ENCODE measurements around the gene SH3PXD2A.

The SH3PXD2A gene

GRCh38 chr10:103874730-103875129, 19.4 kb upstream of the SH3PXD2A start:
- DNase-seq: no peak

GRCh38 chr10:103872137-103872931, 17.0 kb upstream of the SH3PXD2A start:
- no peak for DNase-seq

GRCh38 chr10:103871006-103871405, 15.6 kb upstream of the SH3PXD2A start:
- DNase-seq: no peak

GRCh38 chr10:103870516-103870915, 15.1 kb upstream of the SH3PXD2A start:
- no peak for DNase-seq

- no peak for DNase-seq
Observed at GRCh38 chr10:103869336-103869735, 14.0 kb upstream of the SH3PXD2A start.

GRCh38 chr10:103868200-103868599, 12.8 kb upstream of the SH3PXD2A start:
- DNase-seq: no peak

- DNase-seq: no peak
Observed at GRCh38 chr10:103861505-103861904, 6.1 kb upstream of the SH3PXD2A start.

GRCh38 chr10:103859161-103860086, 4.0 kb upstream of the SH3PXD2A start:
- DNase-seq: no peak

- no peak for DNase-seq
Observed at GRCh38 chr10:103858360-103858759, 3.0 kb upstream of the SH3PXD2A start.

GRCh38 chr10:103856797-103857170, 1.4 kb upstream of the SH3PXD2A start:
- no peak for DNase-seq

- no peak for DNase-seq
Observed at GRCh38 chr10:103855852-103856796, 748 bp upstream of the SH3PXD2A start.

- no peak for DNase-seq
Observed at GRCh38 chr10:103854686-103855391, 537 bp downstream of the SH3PXD2A start.

GRCh38 chr10:103854265-103854685, 1.1 kb downstream of the SH3PXD2A start:
- no peak for DNase-seq

GRCh38 chr10:103853428-103854264, 1.7 kb downstream of the SH3PXD2A start:
- no peak for DNase-seq

- no peak for DNase-seq
Observed at GRCh38 chr10:103852856-103853255, 2.5 kb downstream of the SH3PXD2A start.

GRCh38 chr10:103852189-103852711, 3.1 kb downstream of the SH3PXD2A start:
- DNase-seq: no peak

- DNase-seq: no peak
Observed at GRCh38 chr10:103851261-103851660, 4.1 kb downstream of the SH3PXD2A start.

- no peak for DNase-seq
Observed at GRCh38 chr10:103850572-103850895, 4.8 kb downstream of the SH3PXD2A start.

- DNase-seq: no peak
Observed at GRCh38 chr10:103849880-103850571, 5.3 kb downstream of the SH3PXD2A start.

GRCh38 chr10:103849212-103849877, 6.0 kb downstream of the SH3PXD2A start:
- DNase-seq: no peak

Measured in COR-L47 (cell line).